Immature natural killer cell (primary cell): Measurements from ENCODE around the gene FYCO1. TPM values are rescaled to one million over a fixed set of nuclear protein-coding genes. Genes with fewer than 3 reads are reported as not detected.

Source experiments
- DNase-seq, 3 donors: peaks; one replicate each; pipeline ENCODE4 v3.0.0; 2022; ENCODE audit warnings: mixed read lengths in 1 of 3
- H3K27ac Mint-ChIP-seq, 6 donors: one replicate each; pipeline ENCODE4 v1.8.0; 2020; ENCODE audit warnings: mixed read lengths in 6 of 6, mild to moderate bottlenecking in 5 of 6, inconsistent platforms in 4 of 6, moderate library complexity in 3 of 6
- H3K27me3 Mint-ChIP-seq, 3 donors: one replicate each; pipeline ENCODE4 v1.8.0; 2020 to 2021; ENCODE audit warnings: low read depth in 3 of 3, mild to moderate bottlenecking in 3 of 3, mixed read lengths in 3 of 3, moderate library complexity in 3 of 3, inconsistent platforms in 1 of 3
- H3K36me3 Mint-ChIP-seq, 3 donors: one replicate each; pipeline ENCODE4 v1.8.0; 2020; ENCODE audit warnings: mixed read lengths in 3 of 3, inconsistent platforms in 2 of 3, mild to moderate bottlenecking in 2 of 3
- H3K4me1 Mint-ChIP-seq, 2 donors: one replicate each; pipeline ENCODE4 v1.8.0; 2020; ENCODE audit warnings: inconsistent platforms in 2 of 2, mild to moderate bottlenecking in 2 of 2, mixed read lengths in 2 of 2, moderate library complexity in 1 of 2
- H3K4me3 Mint-ChIP-seq, 5 donors: one replicate each; pipeline ENCODE4 v1.8.0; 2020; ENCODE audit warnings: mild to moderate bottlenecking in 5 of 5, mixed read lengths in 5 of 5, inconsistent platforms in 3 of 5, moderate library complexity in 3 of 5
- H3K9me3 Mint-ChIP-seq, 6 donors: one replicate each; pipeline ENCODE4 v1.8.0; 2020; ENCODE audit warnings: mild to moderate bottlenecking in 6 of 6, mixed read lengths in 6 of 6, inconsistent platforms in 4 of 6, moderate library complexity in 3 of 6
- polyA plus RNA-seq, 3 donors: library from polyadenylated mRNA; unstranded; fragments of 300-500 nt; fragmentation: Illumina TruSeq; gene quantifications; one replicate each; pipeline ENCODE4 v1.2.3, GENCODE V29; 2021

The FYCO1 gene
- polyA plus RNA-seq, 3 donors from 2014 or later, result 0.22 to 6.1 (median 2.1) TPM

DNA sequence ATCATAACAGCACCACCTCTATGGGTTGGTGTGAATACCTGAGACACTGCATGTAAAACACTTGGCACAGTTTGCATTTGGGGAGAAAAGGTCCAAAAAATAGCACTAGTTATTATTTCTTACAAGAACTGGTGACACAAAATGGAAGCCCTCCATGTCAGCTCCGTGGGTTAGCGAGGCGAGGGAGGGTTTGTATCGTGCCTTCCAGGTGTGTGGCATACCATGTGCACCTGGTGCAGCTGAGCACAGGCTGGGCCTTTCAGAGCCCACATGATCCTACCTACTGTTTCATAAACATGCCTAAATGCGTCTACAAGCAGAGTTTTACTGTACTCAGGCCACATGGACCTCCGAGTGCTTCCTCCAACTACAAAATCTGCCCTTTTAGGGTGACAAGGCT, 46.7 kb downstream of the FYCO1 start:
- H3K4me3 Mint-ChIP-seq, result peak overlapping the region in 3 of 5 donors; percentile 10 to 44 (median 43)
- H3K4me1 Mint-ChIP-seq, result peaks cover 72 to 94% of the 10 kb centered on the region in 2 donors
- H3K27me3 Mint-ChIP-seq, result peaks cover 0 to 4% (median 4%) of the 10 kb centered on the region in 3 donors
- peaks cover 38 to 77% (median 44%) of the 10 kb centered on the region in 3 donors for H3K36me3 Mint-ChIP-seq
- peak overlapping the region in 4 of 6 donors; percentile 7 to 81 (median 58) for H3K27ac Mint-ChIP-seq
- no peak for DNase-seq
- H3K9me3 Mint-ChIP-seq, result no peaks in the 10 kb centered on the region

DNA sequence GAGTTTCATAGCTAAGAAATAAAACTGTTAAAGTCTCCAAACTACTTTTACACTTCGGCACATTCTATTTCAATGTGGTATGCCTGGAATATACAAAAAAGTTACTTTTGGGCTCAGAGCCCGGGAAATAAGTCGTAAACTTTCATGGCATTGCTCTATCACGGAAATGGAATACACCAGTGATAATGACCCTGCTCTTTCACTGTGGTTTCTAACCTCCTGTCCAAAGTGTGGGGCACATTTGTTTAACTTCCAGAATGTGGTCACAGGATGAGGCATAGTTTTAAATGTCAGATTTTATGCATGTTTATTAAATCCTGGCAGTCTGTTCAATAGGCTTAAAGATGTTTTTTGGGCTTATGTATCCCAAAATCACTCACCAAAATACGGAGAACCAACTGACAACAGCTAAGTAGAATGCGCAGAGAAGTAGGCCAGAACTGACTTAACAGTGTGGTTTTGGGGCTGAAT, 47.3 kb downstream of the FYCO1 start:
- DNase-seq, result no peak
- peak overlapping the region; percentile 3 to 44 (median 10) for H3K4me3 Mint-ChIP-seq
- peak overlapping the region in 5 of 6 donors; percentile 7 to 81 (median 60) for H3K27ac Mint-ChIP-seq
- peaks cover 0 to 3% (median 0%) of the 10 kb centered on the region in 3 donors for H3K27me3 Mint-ChIP-seq
- no peaks in the 10 kb centered on the region for H3K9me3 Mint-ChIP-seq
- H3K4me1 Mint-ChIP-seq, result peaks cover 73 to 99% of the 10 kb centered on the region in 2 donors
- H3K36me3 Mint-ChIP-seq, result peaks cover 34 to 77% (median 42%) of the 10 kb centered on the region in 3 donors

DNA sequence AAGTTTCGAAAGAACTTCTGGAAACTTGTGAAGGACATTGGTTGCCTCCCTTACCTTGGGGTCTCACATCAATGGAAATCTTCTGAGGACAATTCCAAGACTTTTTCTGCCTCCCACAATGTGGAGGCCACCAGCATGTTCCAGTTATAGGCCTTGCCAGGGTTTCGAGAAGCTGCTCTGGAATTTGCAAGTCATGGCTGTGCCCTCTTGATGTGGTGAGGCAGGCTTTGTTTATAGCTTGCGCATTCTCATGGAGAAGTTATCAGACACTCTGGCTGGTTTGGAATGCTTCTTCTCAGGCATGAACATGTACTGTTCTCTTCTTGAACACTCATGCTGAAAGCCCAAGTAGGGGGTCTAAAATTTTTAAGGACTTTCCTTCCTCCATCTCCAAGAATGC, 48.3 kb downstream of the FYCO1 start:
- peaks cover 0 to 3% (median 0%) of the 10 kb centered on the region in 3 donors for H3K27me3 Mint-ChIP-seq
- H3K4me3 Mint-ChIP-seq, result no peak overlapping the region
- H3K4me1 Mint-ChIP-seq, result peaks cover 74 to 98% of the 10 kb centered on the region in 2 donors
- H3K9me3 Mint-ChIP-seq, result no peaks in the 10 kb centered on the region
- H3K36me3 Mint-ChIP-seq, result peaks cover 28 to 71% (median 35%) of the 10 kb centered on the region in 3 donors
- DNase-seq, result no peak
- H3K27ac Mint-ChIP-seq, result peak overlapping the region in 3 of 6 donors; percentile 20 to 88 (median 45)

DNA sequence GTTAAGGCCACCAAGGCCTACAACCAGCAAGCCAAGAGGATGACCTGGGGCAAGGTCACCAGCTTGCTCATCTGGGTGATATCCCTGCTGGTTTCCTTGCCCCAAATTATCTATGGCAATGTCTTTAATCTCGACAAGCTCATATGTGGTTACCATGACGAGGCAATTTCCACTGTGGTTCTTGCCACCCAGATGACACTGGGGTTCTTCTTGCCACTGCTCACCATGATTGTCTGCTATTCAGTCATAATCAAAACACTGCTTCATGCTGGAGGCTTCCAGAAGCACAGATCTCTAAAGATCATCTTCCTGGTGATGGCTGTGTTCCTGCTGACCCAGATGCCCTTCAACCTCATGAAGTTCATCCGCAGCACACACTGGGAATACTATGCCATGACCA, 48.7 kb downstream of the FYCO1 start:
- Mint-ChIP-seq H3K36me3 (peaks cover 28 to 66% (median 30%) of the 10 kb centered on the region in 3 donors), H3K4me3 (peak overlapping the region in 3 of 5 donors; percentile 4 to 38 (median 19)), H3K27ac (peak overlapping the region; percentile 1 to 88 (median 58)), H3K4me1 (peaks cover 71 to 98% of the 10 kb centered on the region in 2 donors), H3K27me3 (peaks cover 0 to 3% (median 0%) of the 10 kb centered on the region in 3 donors), H3K9me3 (no peaks in the 10 kb centered on the region)
- peak in 1 of 3 donors; percentile 20 for DNase-seq

DNA sequence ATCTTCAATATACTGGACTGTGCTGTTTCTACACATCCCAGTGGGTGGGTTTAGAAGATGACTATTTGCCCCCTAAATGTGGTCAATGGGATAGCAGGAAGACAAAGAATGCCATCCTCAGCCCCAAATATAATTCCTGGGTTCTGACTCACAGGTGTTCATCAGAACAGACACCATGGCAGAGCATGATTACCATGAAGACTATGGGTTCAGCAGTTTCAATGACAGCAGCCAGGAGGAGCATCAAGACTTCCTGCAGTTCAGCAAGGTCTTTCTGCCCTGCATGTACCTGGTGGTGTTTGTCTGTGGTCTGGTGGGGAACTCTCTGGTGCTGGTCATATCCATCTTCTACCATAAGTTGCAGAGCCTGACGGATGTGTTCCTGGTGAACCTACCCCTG, 49.3 kb downstream of the FYCO1 start:
- Mint-ChIP-seq H3K27ac (peak overlapping the region in 5 of 6 donors; percentile 20 to 88 (median 59)), H3K4me3 (peak overlapping the region in 3 of 5 donors; percentile 4 to 38 (median 12)), H3K4me1 (peaks cover 65 to 92% of the 10 kb centered on the region in 2 donors), H3K9me3 (no peaks in the 10 kb centered on the region), H3K36me3 (peaks cover 26 to 61% (median 28%) of the 10 kb centered on the region in 3 donors), H3K27me3 (peaks cover 0 to 3% (median 0%) of the 10 kb centered on the region in 3 donors)
- DNase-seq, result no peak

DNA sequence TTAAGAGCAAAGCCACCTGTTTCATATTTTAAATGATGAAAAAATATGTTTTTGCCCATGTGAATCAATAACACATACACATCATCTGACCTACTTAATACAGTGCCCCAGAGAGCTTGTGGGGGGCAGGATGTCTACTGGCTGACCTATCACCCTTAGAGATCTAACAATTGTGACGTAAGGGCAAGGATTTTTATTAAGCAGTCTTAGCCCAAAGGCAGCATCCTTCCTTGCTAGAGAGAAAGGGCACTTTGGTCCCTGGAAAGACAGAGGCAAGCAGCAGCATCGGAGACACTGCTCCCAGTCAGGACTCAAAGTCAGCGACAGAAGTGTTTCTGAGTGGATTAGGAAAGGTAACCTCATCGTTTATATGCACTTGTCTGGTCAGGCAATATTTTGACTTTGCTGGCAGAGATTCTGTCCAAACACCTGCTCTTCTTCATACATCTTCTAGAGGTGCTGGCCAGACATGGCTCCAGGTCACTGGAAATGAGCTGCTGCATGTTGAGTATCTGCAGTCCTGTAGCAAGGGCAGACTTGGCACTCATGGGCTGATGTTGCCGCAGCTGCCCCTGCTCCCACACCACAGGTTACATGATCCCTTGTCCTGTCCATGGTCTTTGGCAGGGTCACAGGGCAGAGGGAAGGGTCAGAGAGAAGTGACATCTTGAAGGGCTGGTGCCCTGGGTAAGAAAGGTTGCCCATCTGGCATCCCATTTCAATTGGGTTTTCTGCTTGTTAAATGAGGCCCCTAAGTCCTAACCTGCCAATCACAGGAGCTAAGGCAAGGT, 50.6 kb downstream of the FYCO1 start:
- Mint-ChIP-seq H3K4me1 (peaks cover 52 to 87% of the 10 kb centered on the region in 2 donors), H3K27ac (peak overlapping the region in 5 of 6 donors; percentile 38 to 88 (median 61)), H3K27me3 (peaks cover 0 to 3% (median 0%) of the 10 kb centered on the region in 3 donors), H3K36me3 (peaks cover 32 to 65% (median 32%) of the 10 kb centered on the region in 3 donors), H3K4me3 (peak overlapping the region; percentile 15 to 73 (median 42)), H3K9me3 (no peaks in the 10 kb centered on the region)
- DNase-seq, result peak in 1 of 3 donors; percentile 31

DNA sequence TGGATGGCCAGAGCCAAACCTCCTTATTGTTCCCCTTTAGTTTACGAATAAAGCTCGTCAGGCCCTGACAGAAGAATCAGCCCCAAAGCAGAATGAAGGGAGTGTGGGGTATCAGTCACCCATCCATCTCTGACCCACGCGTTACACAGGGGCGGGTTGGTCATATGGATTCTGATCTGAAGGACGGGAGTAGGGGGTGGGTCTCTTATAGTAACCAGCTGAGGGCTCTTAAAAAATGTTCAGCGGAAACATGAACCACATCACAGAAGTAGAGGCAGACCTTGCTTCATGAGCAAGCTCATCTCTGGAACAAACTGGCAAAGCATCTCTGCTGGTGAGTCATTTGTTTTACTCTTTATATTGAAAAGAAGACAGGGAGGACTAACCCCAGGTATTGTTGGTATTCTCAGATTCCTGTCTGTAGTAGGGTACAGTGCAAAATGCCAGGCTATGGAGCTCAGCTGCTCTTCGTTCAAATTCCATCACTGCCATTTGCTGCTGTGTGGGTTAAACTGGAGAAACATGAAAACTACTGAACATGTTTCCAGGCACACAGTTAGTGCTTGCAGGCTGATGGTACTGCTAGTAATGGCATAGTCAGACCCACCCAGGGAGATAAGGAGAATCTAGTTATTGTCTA, 52.3 kb downstream of the FYCO1 start, which contains the start of gene CXCR6:
CXCR6 (plus strand) TSS at position 258 of the 640 bp plus-strand sequence. CDS start 3,018 bp downstream, outside the sequence.
- DNase-seq, result no peak
- H3K27ac Mint-ChIP-seq, result peak within 1 kb of the TSS in 5 of 6 donors; percentile 38 to 87 (median 71)
- peak within 1 kb of the TSS; percentile 33 to 70 (median 58) for H3K4me3 Mint-ChIP-seq
- peaks cover 0 to 3% (median 0%) of the 10 kb centered on the region in 3 donors for H3K27me3 Mint-ChIP-seq
- H3K36me3 Mint-ChIP-seq, result peaks cover 24 to 54% (median 28%) of the 10 kb centered on the region in 3 donors
- H3K9me3 Mint-ChIP-seq, result no peaks in the 10 kb centered on the region
- H3K4me1 Mint-ChIP-seq, result peaks cover 46 to 87% of the 10 kb centered on the region in 2 donors

DNA sequence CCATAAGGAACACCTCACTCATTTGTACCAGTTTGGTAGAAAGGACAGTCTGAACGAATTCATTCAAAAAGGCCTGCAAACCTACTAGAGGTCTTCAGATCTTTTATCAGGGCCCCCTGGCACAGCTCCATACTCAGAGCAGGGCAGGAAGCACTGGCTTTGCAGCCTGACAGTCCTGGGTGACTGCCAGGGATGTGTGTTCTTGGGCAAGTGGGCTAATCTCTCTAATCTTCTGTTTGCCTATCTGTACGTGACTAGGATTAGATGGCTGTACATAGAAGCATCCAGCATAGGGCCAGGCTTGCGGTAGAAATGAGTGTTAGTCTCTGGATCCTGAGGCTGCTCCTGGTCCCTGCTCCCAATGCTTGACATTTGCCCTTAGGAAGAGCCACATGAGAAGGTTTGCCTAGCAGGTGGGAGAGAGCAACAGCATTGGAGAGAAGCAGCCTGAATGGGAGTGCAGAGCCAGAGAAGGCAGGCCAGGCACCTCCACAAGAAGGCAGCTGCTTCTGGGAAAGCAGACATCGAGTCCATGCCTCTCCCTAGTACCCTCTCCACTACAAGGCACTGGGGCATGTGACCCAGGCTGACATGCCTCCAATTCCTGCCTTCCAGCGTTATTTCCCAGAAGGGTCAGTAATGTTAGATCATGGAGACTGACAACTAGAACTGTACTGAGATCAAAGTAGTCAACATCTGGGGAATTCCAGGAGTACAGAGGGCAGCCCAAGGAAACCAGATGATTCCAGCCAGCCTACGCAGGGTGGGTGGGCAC, 53.4 kb downstream of the FYCO1 start:
- Mint-ChIP-seq H3K27me3 (peaks cover 0 to 3% (median 0%) of the 10 kb centered on the region in 3 donors), H3K27ac (peak overlapping the region in 2 of 6 donors; percentile 64 to 76), H3K9me3 (no peaks in the 10 kb centered on the region), H3K4me1 (peaks cover 45 to 76% of the 10 kb centered on the region in 2 donors), H3K36me3 (peaks cover 15 to 48% (median 22%) of the 10 kb centered on the region in 3 donors), H3K4me3 (no peak overlapping the region)
- no peak for DNase-seq

DNA sequence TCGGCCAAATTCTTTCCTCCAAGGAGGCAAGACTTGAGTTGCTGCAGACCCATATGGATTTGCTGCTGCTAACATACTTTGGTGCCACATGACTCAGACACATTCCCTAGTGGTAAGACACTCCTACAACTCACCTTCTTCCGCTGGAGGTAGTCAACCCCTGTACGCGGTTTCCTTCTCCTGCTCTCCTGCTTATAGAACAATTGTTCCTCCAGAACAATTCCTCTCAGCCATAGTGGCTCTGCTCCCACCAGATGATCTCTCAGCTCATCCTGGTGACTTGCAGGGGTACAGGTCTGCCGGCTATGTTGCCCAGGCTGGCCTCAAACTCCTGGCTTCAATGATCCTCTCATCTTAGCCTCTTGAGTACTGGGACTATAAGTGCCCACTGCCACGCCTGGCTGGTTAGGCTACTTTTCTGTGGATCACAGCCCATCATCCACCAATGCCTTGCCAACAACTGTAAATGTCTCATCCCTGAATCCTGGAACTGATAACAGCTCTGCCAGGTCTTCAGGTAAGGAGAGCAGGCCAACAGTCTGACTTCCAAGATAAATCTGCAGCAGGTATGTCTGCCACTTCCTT, 54.8 kb downstream of the FYCO1 start:
- no peak for DNase-seq
- H3K36me3 Mint-ChIP-seq, result peaks cover 6 to 43% (median 19%) of the 10 kb centered on the region in 3 donors
- no peaks in the 10 kb centered on the region for H3K9me3 Mint-ChIP-seq
- H3K4me3 Mint-ChIP-seq, result no peak overlapping the region
- peak overlapping the region in 3 of 6 donors; percentile 14 to 46 (median 22) for H3K27ac Mint-ChIP-seq
- H3K4me1 Mint-ChIP-seq, result peaks cover 36 to 62% of the 10 kb centered on the region in 2 donors
- no peaks in the 10 kb centered on the region for H3K27me3 Mint-ChIP-seq

DNA sequence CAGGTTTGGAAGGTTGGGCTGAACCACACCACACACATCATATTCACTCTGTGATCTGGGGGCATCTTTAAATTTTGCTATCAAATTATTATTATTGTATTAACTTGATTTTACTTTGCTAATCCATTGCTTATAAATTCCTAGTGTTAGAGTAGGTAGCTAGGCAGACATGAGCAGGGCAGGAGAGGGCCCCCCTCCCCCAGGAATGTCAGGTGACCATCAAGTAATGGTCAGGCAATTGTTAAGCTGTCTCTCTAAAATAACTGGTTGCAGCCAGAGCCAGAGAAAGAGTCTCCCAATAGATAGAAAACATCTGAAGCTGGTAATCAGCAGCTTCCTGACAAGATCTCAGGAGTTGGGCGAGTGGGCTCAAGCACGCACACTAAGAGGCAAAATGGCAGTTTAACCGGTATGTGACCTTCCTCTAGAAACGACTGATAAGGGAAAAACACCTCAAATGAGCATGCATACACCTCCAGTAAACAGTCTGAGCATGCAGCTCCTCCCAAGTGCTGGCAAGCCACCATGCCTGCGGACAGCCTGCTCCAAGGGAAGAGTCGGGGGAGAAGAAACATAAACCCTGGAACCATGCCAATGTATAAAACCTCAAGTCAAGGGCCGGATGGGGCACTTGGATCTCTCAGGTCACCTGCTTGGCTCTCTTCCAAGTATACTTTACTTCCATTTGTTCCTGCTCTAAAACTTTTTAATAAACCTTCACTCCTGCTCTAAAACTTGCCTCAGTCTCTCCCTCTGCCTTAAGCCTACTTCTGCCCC, 55.4 kb downstream of the FYCO1 start:
- H3K4me3 Mint-ChIP-seq, result no peak overlapping the region
- H3K9me3 Mint-ChIP-seq, result no peaks in the 10 kb centered on the region
- H3K27ac Mint-ChIP-seq, result peak overlapping the region in 3 of 6 donors; percentile 14 to 46 (median 22)
- H3K36me3 Mint-ChIP-seq, result peaks cover 10 to 49% (median 23%) of the 10 kb centered on the region in 3 donors
- H3K4me1 Mint-ChIP-seq, result peaks cover 33 to 55% of the 10 kb centered on the region in 2 donors
- H3K27me3 Mint-ChIP-seq, result no peaks in the 10 kb centered on the region
- no peak for DNase-seq

DNA sequence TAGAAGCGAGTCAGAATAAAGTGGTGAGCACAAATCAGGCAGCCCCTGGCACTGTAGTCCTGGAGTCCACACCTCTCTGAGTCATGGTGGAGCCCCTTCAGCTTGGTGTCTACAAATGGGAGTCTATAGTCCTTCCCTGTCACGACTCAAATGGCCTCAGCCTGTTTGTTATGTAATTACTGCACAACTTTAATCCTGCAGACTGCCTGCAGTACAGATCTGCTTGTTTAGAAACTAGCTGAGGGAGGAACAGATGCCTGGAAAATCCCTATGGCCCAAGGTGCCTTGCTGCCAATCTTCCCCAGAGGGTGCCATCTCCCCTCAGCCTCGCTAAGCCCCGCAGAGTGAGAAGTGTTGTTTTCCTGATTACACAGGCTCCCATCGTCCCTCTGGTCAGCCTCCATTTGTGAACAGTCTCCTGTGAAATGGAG, 56.3 kb downstream of the FYCO1 start:
- Mint-ChIP-seq H3K36me3 (peaks cover 15 to 52% (median 29%) of the 10 kb centered on the region in 3 donors), H3K9me3 (no peaks in the 10 kb centered on the region), H3K4me3 (no peak overlapping the region), H3K4me1 (peaks cover 25 to 47% of the 10 kb centered on the region in 2 donors), H3K27ac (peak overlapping the region in 3 of 6 donors; percentile 39 to 60 (median 60)), H3K27me3 (no peaks in the 10 kb centered on the region)
- DNase-seq, result no peak

DNA sequence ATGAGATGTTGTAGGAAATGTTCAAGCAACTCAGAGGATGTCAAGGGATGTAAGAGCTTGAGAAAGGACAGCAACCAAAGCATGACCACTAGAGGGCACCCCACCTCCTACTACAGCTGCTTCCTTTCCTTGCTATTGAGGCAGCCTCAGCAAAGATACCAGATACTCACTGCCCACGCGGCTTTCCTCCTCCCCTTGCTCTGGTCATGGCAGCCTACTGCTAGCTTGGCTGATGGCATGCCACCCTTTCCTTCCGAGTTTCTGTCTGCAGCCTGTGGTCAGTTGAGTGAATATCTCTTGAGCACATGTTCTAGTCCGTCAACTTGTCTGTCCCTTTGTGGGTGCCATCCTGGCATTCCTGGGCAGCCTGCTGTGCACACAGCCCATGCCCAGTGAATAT, 56.8 kb downstream of the FYCO1 start:
- no peaks in the 10 kb centered on the region for H3K9me3 Mint-ChIP-seq
- H3K36me3 Mint-ChIP-seq, result peaks cover 19 to 56% (median 33%) of the 10 kb centered on the region in 3 donors
- peak; percentile 75 to 80 (median 78) for DNase-seq
- H3K4me1 Mint-ChIP-seq, result peaks cover 23 to 42% of the 10 kb centered on the region in 2 donors
- H3K27me3 Mint-ChIP-seq, result no peaks in the 10 kb centered on the region
- no peak overlapping the region for H3K4me3 Mint-ChIP-seq
- no peak overlapping the region for H3K27ac Mint-ChIP-seq
